Mucosa of rectum (tissue), 2 donors: ENCODE data around the gene KLF12.

Experiments
- H3K27ac ChIP-seq, 2 donors: one replicate each; pipeline ENCODE4 v1.7.0; 2013; ENCODE audit warnings: inconsistent platforms in 2 of 2, low read depth in 2 of 2, low read length in 2 of 2
- H3K27me3 ChIP-seq, 2 donors: one replicate each; pipeline ENCODE4 v1.7.0; 2013; ENCODE audit warnings: low read length in 2 of 2; ENCODE audit not compliant: control insufficient read depth in 2 of 2, insufficient read depth in 2 of 2
- H3K36me3 ChIP-seq, 2 donors: one replicate each; pipeline ENCODE4 v1.7.0; 2013; ENCODE audit warnings: low read length in 2 of 2; ENCODE audit not compliant: control insufficient read depth in 2 of 2, insufficient read depth in 2 of 2
- H3K4me1 ChIP-seq, 2 donors: one replicate each; pipeline ENCODE4 v1.7.0; 2013; ENCODE audit warnings: low read length in 2 of 2, mild to moderate bottlenecking in 1 of 2; ENCODE audit not compliant: control insufficient read depth in 2 of 2, insufficient read depth in 2 of 2
- H3K4me3 ChIP-seq, 2 donors: one replicate each; pipeline ENCODE4 v1.7.0; 2013; ENCODE audit warnings: low read length in 2 of 2
- H3K9ac ChIP-seq, 2 donors: one replicate each; pipeline ENCODE4 v1.7.0; 2013; ENCODE audit warnings: low read length in 2 of 2, low read depth in 1 of 2, mild to moderate bottlenecking in 1 of 2
- H3K9me3 ChIP-seq, 2 donors: one replicate each; pipeline ENCODE4 v1.7.0; 2013; ENCODE audit warnings: low read length in 2 of 2; ENCODE audit not compliant: control insufficient read depth in 2 of 2
- donor health status: healthy.
- donor health status: Normal muscosa, but diverticular disease.

The KLF12 gene

DNA sequence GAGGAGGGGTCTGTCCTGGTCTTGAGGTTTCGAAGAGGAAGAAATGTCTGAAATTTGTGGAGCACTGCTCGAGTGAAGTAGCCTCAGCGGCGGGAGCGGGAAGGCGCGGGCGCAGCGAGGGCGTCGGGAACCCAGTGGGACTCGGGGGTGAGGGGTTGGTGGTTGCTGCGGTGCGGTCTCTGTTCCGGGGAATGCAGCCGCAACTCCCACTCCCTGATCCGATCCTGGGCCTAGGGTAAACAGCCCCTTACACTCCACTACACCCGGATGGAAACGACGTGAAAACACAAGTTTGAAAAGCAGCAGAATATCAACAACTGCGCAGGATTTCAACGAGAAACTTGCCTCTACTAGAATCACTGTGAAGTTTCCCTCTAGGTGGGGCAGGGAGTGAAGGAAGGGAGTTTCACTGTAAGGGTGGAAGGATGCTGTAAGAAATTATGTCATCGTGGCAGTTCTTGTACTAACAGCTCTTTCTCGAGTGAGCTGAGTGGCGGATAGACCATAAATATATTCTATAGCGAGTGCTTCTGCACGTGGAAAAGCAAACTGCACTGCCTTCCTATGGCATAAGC lies 2.0 kb upstream of the KLF12 start:
- Histone ChIP-seq H3K4me1 (peaks cover 2 to 8% of the 10 kb centered on the region in 2 donors), H3K4me3 (peak overlapping the region; percentile 82 to 87), H3K27ac (peak overlapping the region; percentile 86 to 96), H3K9me3 (no peaks in the 10 kb centered on the region), H3K27me3 (no peaks in the 10 kb centered on the region), H3K9ac (peak overlapping the region; percentile 78 to 80), H3K36me3 (no peaks in the 10 kb centered on the region)

DNA sequence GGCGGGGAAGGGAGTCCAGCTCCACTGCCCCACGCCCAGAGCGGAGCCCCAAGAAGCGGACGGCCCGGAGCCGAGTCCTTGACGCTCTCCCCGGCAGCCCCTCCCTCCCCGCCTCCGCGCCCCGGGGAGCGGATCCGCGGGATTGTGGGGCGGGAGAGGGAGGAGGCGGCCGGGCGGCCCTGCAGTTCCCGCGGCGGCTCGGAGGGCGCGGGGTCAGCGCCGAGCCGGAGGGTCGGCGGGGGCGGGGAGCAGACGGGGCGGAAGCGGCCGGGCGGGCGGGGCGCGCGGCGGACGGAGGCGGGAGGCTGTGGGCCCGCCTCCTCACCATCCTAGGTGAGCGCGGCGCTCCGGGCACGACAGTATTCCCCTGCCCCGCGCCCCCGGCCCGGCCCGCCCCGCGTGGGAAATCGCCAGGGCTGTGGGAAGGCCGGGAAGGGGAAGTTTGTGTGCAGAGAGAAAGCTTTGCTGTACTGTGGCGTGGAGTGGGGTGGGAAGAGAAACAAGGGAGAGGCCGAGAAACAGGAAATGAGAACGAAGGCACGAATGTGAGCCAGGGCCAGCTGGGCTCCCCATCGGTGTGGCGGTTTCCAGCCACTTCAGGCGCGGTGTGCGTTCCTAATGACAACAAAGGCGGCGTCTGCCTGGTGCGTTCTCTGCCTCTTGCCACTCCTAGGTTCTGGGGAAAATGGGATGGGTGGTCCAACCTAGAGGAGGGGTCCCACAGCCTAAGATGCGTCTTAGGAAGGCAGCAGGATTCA lies 1.3 kb upstream of the KLF12 start:
- peak overlapping the region; percentile 80 to 83 for H3K9ac ChIP-seq
- no peaks in the 10 kb centered on the region for H3K27me3 ChIP-seq
- no peaks in the 10 kb centered on the region for H3K36me3 ChIP-seq
- peaks cover 4 to 11% of the 10 kb centered on the region in 2 donors for H3K4me1 ChIP-seq
- peak overlapping the region; percentile 82 to 87 for H3K4me3 ChIP-seq
- no peaks in the 10 kb centered on the region for H3K9me3 ChIP-seq
- peak overlapping the region; percentile 86 to 96 for H3K27ac ChIP-seq

DNA sequence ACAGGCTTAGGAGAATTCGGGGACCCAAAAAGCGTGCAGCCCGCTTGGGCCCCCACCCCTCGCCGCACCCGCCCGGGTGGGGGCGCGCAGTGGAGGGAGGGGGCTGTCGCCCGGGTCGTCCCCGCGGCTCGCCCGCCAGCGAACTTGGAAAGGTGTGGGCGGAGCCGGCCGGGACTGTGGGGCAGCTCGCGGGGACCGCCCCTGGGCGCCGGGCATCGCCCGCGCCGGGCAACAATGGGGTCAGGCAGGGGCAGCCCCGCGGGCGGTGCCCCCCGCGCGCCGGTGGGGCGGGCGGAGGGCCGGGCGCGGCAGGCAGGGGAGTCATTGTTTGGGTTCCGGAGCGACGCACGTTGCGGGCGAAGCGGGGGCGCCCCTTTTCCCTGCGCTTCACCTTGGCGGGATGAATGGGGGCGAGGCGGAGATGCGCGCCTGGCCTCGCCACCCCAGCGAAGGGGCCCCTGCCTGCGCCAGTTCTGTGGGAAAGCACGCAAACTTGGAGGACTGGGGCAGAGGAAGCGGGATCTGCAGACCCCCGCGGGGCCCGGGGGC lies 647 bp upstream of the KLF12 start:
- H3K4me1 ChIP-seq, result peaks cover 11 to 17% of the 10 kb centered on the region in 2 donors
- H3K9ac ChIP-seq, result peak overlapping the region; percentile 80 to 83
- H3K36me3 ChIP-seq, result no peaks in the 10 kb centered on the region
- H3K27me3 ChIP-seq, result no peaks in the 10 kb centered on the region
- H3K4me3 ChIP-seq, result peak overlapping the region; percentile 75 to 87
- no peaks in the 10 kb centered on the region for H3K9me3 ChIP-seq
- H3K27ac ChIP-seq, result peak overlapping the region; percentile 86 to 96

DNA sequence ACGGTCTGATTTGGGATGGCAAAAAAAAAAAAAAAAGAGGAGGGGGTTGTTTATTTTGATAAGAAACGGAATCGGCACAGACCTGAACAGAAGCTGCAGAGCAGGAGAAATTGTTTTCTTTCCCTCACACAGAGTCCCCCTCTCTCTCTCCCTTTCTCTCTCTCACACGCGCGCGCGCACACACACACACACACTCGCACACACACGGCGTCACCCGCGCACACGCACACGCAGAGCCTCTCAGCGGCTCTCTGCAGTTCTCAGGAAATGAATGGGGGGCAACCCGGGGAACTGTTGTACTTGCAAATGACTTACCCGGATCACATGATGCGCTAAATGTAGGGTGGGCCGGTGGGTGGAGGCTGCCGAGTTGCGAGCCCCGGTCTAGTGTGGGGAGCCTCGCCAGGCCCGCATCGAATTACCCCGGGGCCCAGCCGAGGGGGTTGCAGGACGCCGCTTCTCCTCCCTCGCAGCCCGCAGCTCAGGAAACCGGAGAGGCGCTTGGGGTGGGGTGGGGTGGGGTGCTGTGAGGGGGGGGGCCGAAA lies 475 bp downstream of the KLF12 start:
- Histone ChIP-seq H3K9me3 (no peaks in the 10 kb centered on the region), H3K9ac (peak overlapping the region; percentile 65 to 66), H3K4me3 (peak overlapping the region; percentile 72 to 87), H3K27ac (peak overlapping the region; percentile 56 to 77), H3K4me1 (peaks cover 13 to 21% of the 10 kb centered on the region in 2 donors), H3K36me3 (no peaks in the 10 kb centered on the region), H3K27me3 (no peaks in the 10 kb centered on the region)

DNA sequence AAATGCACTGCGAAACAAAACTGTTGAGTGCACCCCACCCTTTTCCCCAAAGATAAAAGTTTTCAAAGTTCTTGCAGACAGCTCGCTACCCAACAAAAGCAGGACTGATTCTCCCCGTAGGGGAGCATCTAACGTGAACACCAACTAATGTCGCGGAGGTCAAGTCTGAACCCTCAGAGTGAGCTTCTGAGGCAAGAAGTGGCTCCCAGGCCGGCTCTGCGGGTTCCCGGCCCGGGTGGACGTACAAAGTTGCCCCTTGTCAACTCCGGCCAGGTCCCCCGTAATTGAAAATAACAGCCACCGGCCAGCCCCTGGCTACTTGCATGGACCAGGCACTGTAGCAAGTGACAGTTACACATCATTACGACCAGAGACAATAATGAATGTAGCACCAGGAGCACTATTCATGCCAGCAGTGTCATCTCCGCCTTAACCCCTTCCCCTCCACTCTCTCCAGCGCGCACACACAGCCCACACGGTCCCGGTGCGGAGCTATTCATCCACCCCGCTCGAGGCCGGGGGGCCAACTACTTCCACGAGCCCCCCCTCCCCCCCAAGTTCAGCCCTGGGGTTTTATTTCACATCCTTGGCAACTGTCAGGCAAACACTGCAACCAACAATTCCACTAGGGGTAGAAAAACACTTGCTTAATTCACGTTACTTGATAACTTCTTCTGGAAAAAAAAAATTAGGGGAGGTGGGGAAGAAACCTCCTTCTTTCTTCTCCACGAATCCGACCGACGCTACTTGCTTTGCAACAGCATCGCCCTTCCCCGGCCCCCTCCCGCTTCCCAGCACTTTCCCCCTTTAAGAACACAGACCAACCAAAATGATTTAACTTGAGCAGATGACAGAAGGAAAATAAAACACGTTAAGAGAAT lies 1.2 kb downstream of the KLF12 start:
- H3K4me3 ChIP-seq, result peak overlapping the region; percentile 72 to 87
- H3K9ac ChIP-seq, result peak overlapping the region; percentile 66 to 72
- peak overlapping the region; percentile 56 to 77 for H3K27ac ChIP-seq
- no peaks in the 10 kb centered on the region for H3K27me3 ChIP-seq
- H3K9me3 ChIP-seq, result no peaks in the 10 kb centered on the region
- H3K36me3 ChIP-seq, result no peaks in the 10 kb centered on the region
- H3K4me1 ChIP-seq, result peaks cover 13 to 21% of the 10 kb centered on the region in 2 donors

DNA sequence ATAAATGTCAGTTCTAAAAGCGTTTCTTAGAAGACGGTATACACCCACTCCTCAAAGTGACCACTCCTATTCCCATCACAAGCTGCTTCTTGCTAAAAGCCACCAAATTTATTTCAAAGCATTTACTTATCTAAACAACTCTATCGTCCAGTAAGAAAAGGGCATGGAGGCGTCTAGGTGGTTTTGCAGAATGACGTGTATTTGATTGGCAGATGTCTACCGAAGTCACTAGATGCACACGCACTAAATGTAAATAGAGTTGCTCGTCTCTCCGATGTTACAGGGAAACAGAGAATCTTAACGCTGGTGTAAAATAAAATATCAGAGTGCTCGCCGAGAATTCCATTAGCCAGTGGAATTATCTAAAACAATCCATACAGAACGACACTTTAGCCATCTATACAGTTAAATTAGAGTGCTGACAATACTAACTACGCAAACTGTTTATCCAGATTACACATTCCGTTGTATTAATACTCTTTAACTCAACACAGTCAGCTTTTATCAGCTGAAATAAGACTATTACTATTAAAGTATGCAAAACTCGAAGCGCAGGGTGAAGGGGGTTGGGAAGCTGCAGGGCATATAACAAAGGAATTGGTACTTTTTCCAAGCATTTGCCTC lies 1.9 kb downstream of the KLF12 start:
- peak overlapping the region; percentile 56 to 77 for H3K27ac ChIP-seq
- H3K27me3 ChIP-seq, result no peaks in the 10 kb centered on the region
- H3K4me1 ChIP-seq, result peaks cover 13 to 21% of the 10 kb centered on the region in 2 donors
- no peaks in the 10 kb centered on the region for H3K9me3 ChIP-seq
- peak overlapping the region; percentile 72 to 87 for H3K4me3 ChIP-seq
- H3K36me3 ChIP-seq, result no peaks in the 10 kb centered on the region
- peak overlapping the region; percentile 20 to 72 for H3K9ac ChIP-seq

DNA sequence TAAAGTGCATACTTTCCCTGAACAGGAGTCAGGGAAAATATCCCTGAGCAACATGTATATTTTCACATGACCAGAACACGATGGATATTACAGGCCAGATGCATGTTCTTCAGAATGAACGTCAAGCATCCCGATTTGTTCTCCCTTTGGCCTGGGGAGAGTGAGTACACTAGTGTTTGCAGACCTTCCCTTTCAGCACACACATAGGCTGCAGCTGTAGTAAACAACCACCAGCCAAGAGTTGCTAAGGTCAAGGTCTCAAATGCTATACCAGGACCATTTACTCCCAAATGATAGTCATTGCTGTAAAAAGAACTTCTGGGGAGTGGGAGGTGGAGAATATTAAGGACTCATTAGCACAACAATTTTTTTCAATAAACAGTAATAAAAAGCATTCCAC lies 3.0 kb downstream of the KLF12 start:
- H3K4me1 ChIP-seq, result peaks cover 13 to 17% of the 10 kb centered on the region in 2 donors
- no peaks in the 10 kb centered on the region for H3K27me3 ChIP-seq
- H3K9me3 ChIP-seq, result no peaks in the 10 kb centered on the region
- peak overlapping the region in 1 of 2 donors; percentile 9 for H3K4me3 ChIP-seq
- peak overlapping the region in 1 of 2 donors; percentile 52 for H3K27ac ChIP-seq
- no peak overlapping the region for H3K9ac ChIP-seq
- H3K36me3 ChIP-seq, result no peaks in the 10 kb centered on the region

DNA sequence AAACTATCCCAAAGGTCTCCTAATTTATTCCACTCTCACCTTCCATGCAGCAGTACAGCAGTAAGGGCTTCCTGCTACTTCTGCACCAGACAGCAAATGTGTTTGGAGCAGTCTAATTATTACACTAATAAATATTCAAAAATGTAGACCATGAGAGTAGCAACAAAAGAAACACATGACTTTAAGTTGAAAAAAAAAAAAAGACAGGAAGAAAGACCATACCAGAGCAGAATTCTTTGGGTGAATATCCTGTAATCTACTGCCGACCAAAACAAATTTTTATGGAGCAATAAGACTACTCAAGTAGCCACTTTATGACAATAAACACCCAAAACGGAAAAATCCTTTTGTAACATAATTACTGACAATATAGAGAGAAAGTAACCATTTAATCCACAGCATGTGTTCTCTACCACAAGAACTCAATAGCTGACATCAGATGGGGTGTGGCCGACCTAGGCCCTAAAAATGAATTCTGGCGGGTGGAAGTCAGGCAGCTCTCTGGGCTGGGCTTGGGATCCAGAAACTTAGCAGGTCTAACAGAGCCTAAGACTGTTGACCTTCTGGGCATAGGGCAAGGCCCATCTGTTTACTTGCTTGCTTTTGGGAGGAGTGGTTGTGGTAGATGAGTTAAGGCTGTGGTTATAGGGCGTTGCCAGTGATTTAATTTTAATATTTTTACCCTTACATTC lies 4.6 kb downstream of the KLF12 start:
- Histone ChIP-seq H3K4me3 (peak overlapping the region in 1 of 2 donors; percentile 26), H3K27me3 (no peaks in the 10 kb centered on the region), H3K27ac (peak overlapping the region; percentile 35 to 61), H3K9ac (peak overlapping the region; percentile 24 to 31), H3K9me3 (no peaks in the 10 kb centered on the region), H3K36me3 (no peaks in the 10 kb centered on the region), H3K4me1 (peaks cover 13 to 15% of the 10 kb centered on the region in 2 donors)
